GM18909 (cell line): Measurements from ENCODE around the gene MFSD6.

Experiments
- ATAC-seq: cut with Tn5 transposase; IDR thresholded peaks from one replicate; pipeline ENCODE4 v1.9.1; 2021; ENCODE audit warnings: mild to moderate bottlenecking; ENCODE audit not compliant: unreplicated experiment, poor library complexity

Gene MFSD6

GRCh38 chr2:190547886-190548285, 139.7 kb downstream of the MFSD6 start:
- no peak for ATAC-seq

- ATAC-seq, result no peak
Measured at GRCh38 chr2:190550137-190550536, 142.0 kb downstream of the MFSD6 start.
